Measurements from ENCODE around the gene ASPHD2.

ASPHD2 gene

GRCh38 chr22:26461188-26461810 is 32.2 kb downstream of the ASPHD2 start:
- ChIA-PET CTCF (interaction anchor here (0.7 to 13.9 kb wide), 32 partner anchors 9 to 298 kb away, joined by 3 to 399 read pairs (median 12); partner anchors contain the start of genes ASPHD2, HPS4 and SRRD), POLR2A (interaction anchor here (1.0 kb wide), 1 partner anchor 10 kb away, joined by 3 read pairs; no protein-coding TSS in a partner anchor)
- H3K4me3 ChIP-seq (ENCODE audit: low read depth, low read length): no peak overlapping the region
- DNase-seq (ENCODE audit: low read depth, low spot score): no peak
- peak; percentile 75 for TF ChIP-seq CTCF (IDR thresholded peaks at IDR 0.05; ENCODE audit: insufficient read depth, low read length, missing control alignments)

- DNase-seq (ENCODE audit: low read depth, low spot score): no peak
- CTCF ChIA-PET: interaction anchor here (0.8 to 13.9 kb wide), 25 partner anchors 10 to 299 kb away, joined by 3 to 399 read pairs (median 20); partner anchors contain the start of genes ASPHD2, HPS4 and SRRD
- POLR2A ChIA-PET: interaction anchor here (1.0 kb wide), 1 partner anchor 9 kb away, joined by 3 read pairs; no protein-coding TSS in a partner anchor
Observed at GRCh38 chr22:26462051-26462450, 33.0 kb downstream of the ASPHD2 start.

GRCh38 chr22:26462641-26463040 is 33.6 kb downstream of the ASPHD2 start:
- ChIA-PET CTCF (interaction anchor here (0.7 to 13.9 kb wide), 14 partner anchors 9 to 203 kb away, joined by 3 to 399 read pairs (median 34); no protein-coding TSS in a partner anchor), POLR2A (interaction anchor here (1.3 kb wide), 1 partner anchor 9 kb away, joined by 3 read pairs; no protein-coding TSS in a partner anchor)
- H3K4me3 ChIP-seq (ENCODE audit: low read depth, low read length): no peak overlapping the region
- DNase-seq (ENCODE audit: low read depth, low spot score): no peak
- TF ChIP-seq CTCF (IDR thresholded peaks at IDR 0.05; ENCODE audit: insufficient read depth, low read length, missing control alignments): no peak

More at GRCh38 chr22:26462051-26462450, 33.0 kb downstream of the ASPHD2 start:
- TF ChIP-seq CTCF (IDR thresholded peaks at IDR 0.05; ENCODE audit: insufficient read depth, low read length, missing control alignments): no peak
- H3K4me3 ChIP-seq (ENCODE audit: low read depth, low read length): no peak overlapping the region

- CTCF ChIA-PET: interaction anchor here (0.7 to 13.9 kb wide), 10 partner anchors 9 to 99 kb away, joined by 4 to 399 read pairs (median 40); no protein-coding TSS in a partner anchor
- DNase-seq (ENCODE audit: low read depth, low spot score): no peak
- POLR2A ChIA-PET: interaction anchor here (1.3 kb wide), 1 partner anchor 9 kb away, joined by 3 read pairs; no protein-coding TSS in a partner anchor
- H3K4me3 ChIP-seq (ENCODE audit: low read depth, low read length): no peak overlapping the region
- no peak for TF ChIP-seq CTCF (IDR thresholded peaks at IDR 0.05; ENCODE audit: insufficient read depth, low read length, missing control alignments)
Observed at GRCh38 chr22:26463101-26463661, 34.1 kb downstream of the ASPHD2 start.

- ChIA-PET POLR2A (interaction anchor here (1.3 kb wide), 1 partner anchor 8 kb away, joined by 3 read pairs; no protein-coding TSS in a partner anchor), CTCF (interaction anchor here (1.4 to 13.9 kb wide), 5 partner anchors 8 to 99 kb away, joined by 3 to 399 read pairs (median 68); no protein-coding TSS in a partner anchor)
- H3K4me3 ChIP-seq (ENCODE audit: low read depth, low read length): no peak overlapping the region
- no peak for DNase-seq (ENCODE audit: low read depth, low spot score)
- no peak for TF ChIP-seq CTCF (IDR thresholded peaks at IDR 0.05; ENCODE audit: insufficient read depth, low read length, missing control alignments)
Observed at GRCh38 chr22:26463688-26464087, 34.6 kb downstream of the ASPHD2 start.

- CTCF ChIA-PET: interaction anchor here (1.4 to 13.9 kb wide), 5 partner anchors 9 to 100 kb away, joined by 3 to 399 read pairs (median 4); no protein-coding TSS in a partner anchor
- POLR2A ChIA-PET: no interaction called here
- no peak overlapping the region for H3K4me3 ChIP-seq (ENCODE audit: low read depth, low read length)
- DNase-seq (ENCODE audit: low read depth, low spot score): no peak
- TF ChIP-seq CTCF (IDR thresholded peaks at IDR 0.05; ENCODE audit: insufficient read depth, low read length, missing control alignments): no peak
Observed at GRCh38 chr22:26464312-26464711, 35.3 kb downstream of the ASPHD2 start.
